ENCODE data around the gene TOM1L2. TPM values are rescaled to one million over a fixed set of nuclear protein-coding genes. Genes with fewer than 3 reads are reported as not detected.

Gene TOM1L2
- total RNA-seq, 1 donor from 2014 or later = 19.4 TPM

DNA sequence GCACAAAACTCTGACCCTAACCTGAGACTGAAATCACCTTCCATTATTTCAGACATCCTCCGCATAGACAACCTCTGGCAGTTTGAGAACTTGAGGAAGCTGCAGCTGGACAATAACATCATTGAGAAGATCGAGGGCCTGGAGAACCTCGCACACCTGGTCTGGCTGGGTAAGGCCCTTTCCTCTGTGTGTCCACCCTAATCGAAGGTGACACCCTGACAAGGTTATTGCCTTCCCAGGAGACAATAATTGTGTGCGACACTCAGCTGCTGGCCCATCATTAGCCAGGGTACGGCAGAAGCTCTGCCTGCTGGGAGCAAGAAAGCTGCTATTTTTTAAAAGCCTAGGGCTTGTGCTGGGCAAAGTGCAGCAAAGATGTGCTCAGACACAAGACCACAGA is 11.6 kb upstream of the TOM1L2 start:
- TF ChIP-seq, protein P1, sequence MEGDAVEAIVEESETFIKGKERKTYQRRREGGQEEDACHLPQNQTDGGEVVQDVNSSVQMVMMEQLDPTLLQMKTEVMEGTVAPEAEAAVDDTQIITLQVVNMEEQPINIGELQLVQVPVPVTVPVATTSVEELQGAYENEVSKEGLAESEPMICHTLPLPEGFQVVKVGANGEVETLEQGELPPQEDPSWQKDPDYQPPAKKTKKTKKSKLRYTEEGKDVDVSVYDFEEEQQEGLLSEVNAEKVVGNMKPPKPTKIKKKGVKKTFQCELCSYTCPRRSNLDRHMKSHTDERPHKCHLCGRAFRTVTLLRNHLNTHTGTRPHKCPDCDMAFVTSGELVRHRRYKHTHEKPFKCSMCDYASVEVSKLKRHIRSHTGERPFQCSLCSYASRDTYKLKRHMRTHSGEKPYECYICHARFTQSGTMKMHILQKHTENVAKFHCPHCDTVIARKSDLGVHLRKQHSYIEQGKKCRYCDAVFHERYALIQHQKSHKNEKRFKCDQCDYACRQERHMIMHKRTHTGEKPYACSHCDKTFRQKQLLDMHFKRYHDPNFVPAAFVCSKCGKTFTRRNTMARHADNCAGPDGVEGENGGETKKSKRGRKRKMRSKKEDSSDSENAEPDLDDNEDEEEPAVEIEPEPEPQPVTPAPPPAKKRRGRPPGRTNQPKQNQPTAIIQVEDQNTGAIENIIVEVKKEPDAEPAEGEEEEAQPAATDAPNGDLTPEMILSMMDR (conservative IDR thresholded peaks at IDR 0.05; ENCODE audit: low read depth, low read length) = no peak
- H3K4me3 ChIP-seq (ENCODE audit: low read depth, low read length) = no peak overlapping the region
- DNase-seq (ENCODE audit: low read depth) = no peak

- TF ChIP-seq, protein P1 (conservative IDR thresholded peaks at IDR 0.05; ENCODE audit: low read depth, low read length) = no peak
- DNase-seq (ENCODE audit: low read depth) = no peak
- H3K4me3 ChIP-seq (ENCODE audit: low read depth, low read length) = no peak overlapping the region
Observed at GRCh38 chr17:17983376-17983775, 11.2 kb upstream of the TOM1L2 start.

- no peak for DNase-seq (ENCODE audit: low read depth)
- H3K4me3 ChIP-seq (ENCODE audit: low read depth, low read length) = no peak overlapping the region
- TF ChIP-seq, protein P1 (conservative IDR thresholded peaks at IDR 0.05; ENCODE audit: low read depth, low read length) = no peak
Observed at GRCh38 chr17:17982801-17983200, 10.6 kb upstream of the TOM1L2 start.

- TF ChIP-seq, protein P1 (conservative IDR thresholded peaks at IDR 0.05; ENCODE audit: low read depth, low read length) = no peak
- no peak overlapping the region for H3K4me3 ChIP-seq (ENCODE audit: low read depth, low read length)
- DNase-seq (ENCODE audit: low read depth) = no peak
Observed at GRCh38 chr17:17981330-17981729, 9.1 kb upstream of the TOM1L2 start.

DNA sequence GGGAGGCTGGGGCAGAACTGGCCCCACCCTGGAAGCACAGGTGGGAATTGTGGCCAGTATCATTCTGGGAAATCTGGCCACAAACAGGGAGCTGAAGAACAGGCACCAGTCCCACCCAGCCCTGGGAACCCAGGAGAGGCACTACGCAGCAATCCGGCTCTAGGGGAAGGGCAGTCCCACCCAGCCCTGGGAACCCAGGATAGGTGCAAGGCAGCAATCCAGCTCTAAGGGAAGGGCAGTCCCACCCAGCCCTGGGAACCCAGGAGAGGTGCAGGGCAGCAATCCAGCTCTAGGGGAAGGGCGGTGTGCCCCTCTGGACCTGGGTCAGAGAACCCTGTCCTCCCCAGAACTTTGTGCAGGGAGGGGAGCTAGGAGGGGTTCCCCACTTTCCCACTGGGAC is 7.6 kb upstream of the TOM1L2 start:
- TF ChIP-seq, protein P1 (conservative IDR thresholded peaks at IDR 0.05; ENCODE audit: low read depth, low read length) = no peak
- no peak overlapping the region for H3K4me3 ChIP-seq (ENCODE audit: low read depth, low read length)
- DNase-seq (ENCODE audit: low read depth) = no peak

GRCh38 chr17:17978481-17979424 is 6.6 kb upstream of the TOM1L2 start:
- no peak for DNase-seq (ENCODE audit: low read depth)
- H3K4me3 ChIP-seq (ENCODE audit: low read depth, low read length) = no peak overlapping the region
- TF ChIP-seq, protein P1 (conservative IDR thresholded peaks at IDR 0.05; ENCODE audit: low read depth, low read length) = no peak
